Measurements from ENCODE around the gene EEF1G.
"Not testable (repeated sequence)": the region's sequence is repeated elsewhere in the genome, so short reads cannot be mapped to it uniquely, and the experiment has no call there.

The EEF1G gene

GRCh38 chr11:62603072-62603408 lies 29.3 kb upstream of the EEF1G start:
- no peak for DNase-seq

DNA sequence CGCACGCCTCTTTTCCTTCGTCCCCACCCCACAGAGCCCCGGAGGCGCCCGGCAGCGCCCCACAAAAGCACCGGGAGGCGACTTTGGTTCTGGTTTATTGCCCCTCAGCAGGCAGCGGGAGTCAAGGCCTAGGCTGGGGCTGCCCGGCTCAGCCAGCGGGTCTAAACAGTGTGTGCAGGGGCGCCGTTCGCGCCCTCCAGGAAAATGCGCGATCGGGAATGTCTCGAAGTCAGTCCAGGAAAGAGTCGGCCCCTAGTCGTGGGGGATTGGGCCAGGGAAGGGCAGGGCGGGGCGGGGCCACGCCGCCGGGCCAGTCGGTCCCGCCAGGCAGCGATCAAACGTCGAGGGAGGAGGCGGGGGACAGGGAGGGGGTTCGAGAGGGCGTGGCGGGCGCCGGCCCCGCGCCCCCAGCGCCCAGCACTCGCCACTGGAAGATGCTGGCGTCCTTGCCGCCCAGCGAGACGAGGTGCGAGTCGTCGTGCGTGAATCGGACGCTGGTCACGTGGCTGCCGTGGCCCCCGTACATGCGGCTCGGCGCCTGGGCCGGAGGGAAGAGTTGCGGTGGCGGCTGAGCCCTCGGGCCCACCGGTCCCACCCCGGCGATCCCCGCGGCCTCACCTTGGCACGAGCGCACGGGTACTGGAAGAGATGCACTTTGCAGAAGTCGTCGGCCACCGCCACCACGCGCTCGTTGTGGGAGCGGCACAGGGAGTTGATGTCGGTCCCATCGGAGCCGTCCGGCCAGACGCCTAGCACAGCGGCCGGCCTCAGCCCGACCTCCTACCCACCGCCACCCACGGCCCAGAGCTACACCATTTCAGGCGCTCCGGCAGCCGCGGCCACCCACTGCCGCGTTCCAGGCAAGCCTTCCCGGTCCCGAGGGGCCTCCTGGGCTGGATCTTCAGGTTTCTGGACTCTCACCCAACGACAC lies 28.7 kb upstream of the EEF1G start:
- peak; percentile 95 for DNase-seq

DNA sequence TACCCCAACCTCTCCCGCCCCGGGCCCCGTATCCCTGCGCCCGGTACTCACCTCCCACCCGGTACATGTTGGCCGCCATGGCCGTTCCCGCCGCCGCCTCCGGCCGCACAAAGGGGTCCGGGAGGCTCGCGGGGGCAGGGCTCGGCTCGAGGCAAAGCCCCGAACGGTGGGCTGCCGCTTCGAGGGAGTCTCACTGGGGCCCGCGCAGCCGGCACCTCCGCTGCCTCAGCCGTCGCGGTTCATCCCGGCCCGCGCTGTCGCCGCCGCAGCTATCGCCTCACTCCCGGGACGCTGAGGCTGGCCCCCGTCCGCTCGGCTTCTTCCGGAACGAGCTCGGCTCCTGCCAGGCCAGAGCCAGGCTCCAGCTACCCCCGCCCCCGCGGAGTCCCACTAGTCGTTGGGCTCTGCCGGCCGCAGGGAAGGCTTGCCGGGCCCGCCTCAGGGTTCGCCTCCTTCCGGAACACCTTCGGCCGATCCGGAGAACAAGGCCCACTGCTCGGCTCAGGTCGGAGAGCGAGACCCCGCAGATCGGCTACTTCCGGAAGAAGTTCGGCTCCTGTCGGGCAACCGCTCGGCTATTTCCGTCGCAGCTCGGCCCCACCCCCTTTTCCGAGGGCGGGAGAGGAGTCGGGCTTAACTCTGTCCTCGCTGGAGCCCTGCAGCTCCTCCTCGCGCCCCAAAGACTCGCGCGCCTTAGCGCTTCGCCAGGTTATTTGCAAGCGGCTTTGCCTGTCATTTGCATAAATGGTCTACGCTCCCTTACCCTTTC lies 27.9 kb upstream of the EEF1G start, which contains the start of gene MTA2:
Gene MTA2, minus strand, starts transcription at position 494 of the 769 bp plus-strand sequence. Its CDS starts 415 bp downstream, at position 79.
- DNase-seq, result peak; percentile 99

- DNase-seq, result no peak
These were observed 27.4 kb upstream of the EEF1G start for GRCh38 chr11:62601122-62601371.

GRCh38 chr11:62600367-62601121 lies 26.9 kb upstream of the EEF1G start:
- DNase-seq, result no peak

GRCh38 chr11:62599901-62600300 lies 26.2 kb upstream of the EEF1G start:
- DNase-seq, result no peak

GRCh38 chr11:62599069-62599696 lies 25.5 kb upstream of the EEF1G start:
- DNase-seq, result peak; percentile 98

GRCh38 chr11:62595124-62595523 lies 21.4 kb upstream of the EEF1G start:
- DNase-seq, result no peak

DNA sequence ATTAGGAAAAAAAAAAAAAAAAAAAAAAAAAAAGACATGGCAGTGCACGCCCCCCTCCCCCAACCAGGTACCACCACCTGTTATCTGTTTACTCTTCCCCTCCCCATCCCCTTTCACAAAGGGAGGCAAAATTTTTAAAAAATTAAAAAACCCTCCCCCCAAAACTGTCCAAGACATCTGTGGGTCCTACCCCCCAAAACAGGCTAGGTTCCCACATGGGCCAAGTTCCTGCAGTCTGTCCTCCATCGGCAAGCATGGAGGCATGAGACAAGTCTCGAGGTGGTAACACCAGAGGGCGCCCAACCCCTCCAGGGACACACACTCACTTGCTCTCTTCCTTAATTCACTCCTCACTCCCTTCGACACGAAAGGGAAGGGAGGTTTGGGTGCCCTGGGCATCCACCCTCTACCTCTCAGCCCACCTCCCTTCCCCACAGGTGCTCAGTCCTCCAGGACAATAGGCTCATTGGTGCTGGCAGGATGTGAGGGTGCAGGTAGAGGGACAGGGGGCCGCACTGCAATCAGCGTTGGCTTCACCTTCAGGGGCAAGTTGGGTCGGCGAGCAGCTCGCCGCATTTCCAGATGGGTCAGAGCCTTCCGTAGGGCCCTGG lies 19.8 kb upstream of the EEF1G start:
- peak; percentile 59 for DNase-seq

- DNase-seq, result no peak
These were observed 19.3 kb upstream of the EEF1G start for GRCh38 chr11:62592989-62593421.

DNA sequence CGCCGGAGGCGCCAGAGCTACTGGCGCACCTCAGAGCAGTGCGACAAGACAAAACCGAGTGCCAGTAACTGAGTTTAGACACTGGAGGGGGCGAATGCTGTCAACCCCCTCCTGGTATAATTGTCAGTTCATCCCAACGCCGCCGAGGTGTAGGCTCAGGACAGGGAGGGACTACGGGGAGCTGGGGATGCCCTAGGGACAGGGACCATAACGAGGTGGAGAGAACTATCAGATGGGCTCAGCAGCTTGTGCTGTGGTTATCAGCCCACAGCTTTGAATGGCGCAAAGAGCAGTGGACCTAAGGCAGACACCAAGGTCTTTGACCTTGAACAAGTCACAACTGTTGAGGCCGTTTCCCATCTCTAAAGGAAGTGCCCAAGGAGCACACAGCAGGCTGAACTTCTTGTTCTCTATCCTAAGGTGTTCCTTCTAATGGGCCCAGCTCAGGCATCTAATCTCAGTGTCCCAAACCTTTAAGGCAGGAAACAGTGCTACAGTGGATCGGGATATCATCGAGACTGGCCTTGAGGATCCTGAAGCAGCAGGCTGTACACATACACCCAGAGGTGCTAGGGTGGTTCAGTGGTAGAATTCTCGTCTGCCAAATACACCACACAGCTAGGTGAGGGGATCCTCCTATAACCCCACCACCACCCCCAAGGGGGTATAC lies 18.6 kb upstream of the EEF1G start:
- DNase-seq, result peak; percentile 71

GRCh38 chr11:62591448-62592145 lies 17.9 kb upstream of the EEF1G start, which contains the start of gene TUT1:
Gene TUT1, minus strand, starts transcription at chr11:62591523. Its CDS starts 38 bp downstream, at chr11:62591485.
- DNase-seq, result peak; percentile 100

GRCh38 chr11:62588966-62589637 lies 15.4 kb upstream of the EEF1G start:
- DNase-seq, result no peak

- not testable (repeated sequence) for DNase-seq
These were observed 11.7 kb upstream of the EEF1G start for GRCh38 chr11:62585356-62585755.

GRCh38 chr11:62581735-62582134 lies 8.0 kb upstream of the EEF1G start:
- not testable (repeated sequence) for DNase-seq

DNA sequence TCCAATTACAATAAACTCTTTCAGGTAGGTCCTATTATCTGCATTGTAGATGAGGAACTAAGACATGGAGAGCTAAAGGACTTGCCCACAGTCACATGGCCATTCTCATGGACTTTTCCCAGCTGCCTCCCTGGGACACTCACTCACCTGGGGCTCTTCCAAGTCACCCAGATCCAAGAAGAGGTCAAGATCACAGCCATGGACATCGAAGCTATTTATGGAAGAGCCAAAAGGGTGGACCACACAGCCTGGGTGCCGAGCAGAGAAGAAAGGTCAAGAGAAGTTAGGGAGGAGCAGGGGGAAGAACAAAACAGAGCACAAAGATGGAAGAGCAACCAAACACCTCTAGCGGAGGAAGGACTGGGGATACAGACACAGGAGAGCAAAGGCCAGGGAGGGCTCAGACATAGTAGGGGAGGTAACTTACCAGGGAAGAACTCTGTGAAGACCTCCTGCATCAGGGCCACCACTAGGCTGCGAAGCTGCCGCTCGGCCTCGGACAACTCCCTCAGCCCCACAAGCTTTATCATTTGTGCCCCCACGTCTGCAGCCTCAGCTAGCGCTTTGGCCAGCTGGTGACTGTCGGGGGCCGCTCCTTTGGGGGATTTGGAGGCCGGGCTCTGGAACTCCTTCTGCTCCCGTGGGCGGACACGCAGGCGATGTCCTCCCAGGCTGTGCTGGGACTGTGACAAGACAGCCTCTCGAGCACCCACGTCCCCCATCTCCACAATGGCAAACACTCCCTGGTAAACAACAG lies 7.4 kb upstream of the EEF1G start:
- no peak for DNase-seq

DNA sequence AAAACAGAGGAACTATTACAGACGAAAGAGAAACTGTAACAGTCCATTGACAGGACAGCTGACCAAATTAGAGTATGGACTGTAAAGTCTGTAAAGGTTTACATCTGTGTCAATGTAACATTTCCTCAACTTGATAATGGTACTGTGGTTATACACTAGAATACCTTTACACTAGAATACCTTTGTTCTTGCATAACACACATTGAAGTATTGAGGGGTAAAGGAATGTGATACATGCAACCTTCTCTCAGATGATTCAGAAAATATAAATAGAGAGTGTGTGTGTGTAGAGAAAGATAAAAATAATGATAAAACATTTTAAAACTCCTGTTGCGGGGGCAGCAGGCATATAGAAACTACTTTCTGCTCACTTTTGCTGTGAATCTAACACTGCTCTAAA lies 5.6 kb upstream of the EEF1G start:
- no peak for DNase-seq

GRCh38 chr11:62578541-62578940 lies 4.8 kb upstream of the EEF1G start:
- no peak for DNase-seq

- DNase-seq, result no peak
These were observed 3.5 kb upstream of the EEF1G start for GRCh38 chr11:62577046-62577714.

Data from NCI-H526 treated with DMSO at 0.1 percent for 48 hours (cell line).